Transverse colon (tissue), 4 donors: Measurements from ENCODE around the gene ANKLE1. TPM values are rescaled to one million over a fixed set of nuclear protein-coding genes. Genes with fewer than 3 reads are reported as not detected.

Experiments used
- DNase-seq: peaks from one replicate; pipeline ENCODE4 v3.0.0-alpha.2; 2019
- H3K27ac ChIP-seq, 4 donors: fragments of 200-600 bp; sonication (generic); 2 replicates each; pipeline ENCODE4 v1.5.1; 2016 to 2018; ENCODE audit warnings: inconsistent platforms in 4 of 4
- H3K27me3 ChIP-seq: fragments of 200-600 bp; sonication (generic); 2 replicates; pipeline ENCODE4 v1.5.1; 2017; ENCODE audit warnings: inconsistent platforms
- H3K36me3 ChIP-seq, 4 donors: fragments of 200-600 bp; sonication (generic); 2 replicates each; pipeline ENCODE4 v1.5.1; 2017 to 2019; ENCODE audit warnings: inconsistent platforms in 4 of 4
- H3K4me1 ChIP-seq, 4 donors: fragments of 200-600 bp; sonication (generic); 2 replicates each; pipeline ENCODE4 v1.5.1; 2017 to 2020; ENCODE audit warnings: inconsistent platforms in 4 of 4
- H3K4me3 ChIP-seq, 4 donors: fragments of 200-600 bp; sonication (generic); 1 replicate in 1 of 4; 2 replicates in 3 of 4; pipeline versions ENCODE4 v1.5.1 to v1.6.1; 2017 to 2019; ENCODE audit warnings: inconsistent platforms in 4 of 4
- H3K9me3 ChIP-seq, 2 donors: fragments of 200-600 bp; sonication (generic); 2 replicates each; pipeline ENCODE4 v1.5.1; 2017 to 2019; ENCODE audit warnings: inconsistent platforms in 2 of 2
- CTCF ChIP-seq, 5 experiments: fragments of 200-600 bp in 3 of 5; fragments of 450-650 bp in 2 of 5; sonication (generic) in 3 of 5; IDR thresholded peaks; 1 replicate in 2 of 5; 2 replicates in 3 of 5; pipeline ENCODE4 v1.5.1; 2016 to 2017; ENCODE audit warnings: antibody characterized with exemption in 5 of 5, inconsistent platforms in 3 of 5, mild to moderate bottlenecking in 2 of 5, moderate library complexity in 1 of 5
- EP300 ChIP-seq: sonication (generic); formaldehyde crosslinking; IDR thresholded peaks from one replicate; pipeline ENCODE4 v1.6.1; 2017; ENCODE audit warnings: antibody characterized with exemption, low read depth
- POLR2A ChIP-seq: fragments of 450-650 bp; IDR thresholded peaks from one replicate; pipeline ENCODE4 v1.6.1; 2016; ENCODE audit warnings: antibody characterized with exemption, mild to moderate bottlenecking, moderate library complexity
- POLR2AphosphoS5 ChIP-seq, 3 donors: sonication (generic); formaldehyde crosslinking; IDR thresholded peaks; one replicate each; pipeline ENCODE4 v1.6.1; 2016; ENCODE audit warnings: antibody characterized with exemption in 3 of 3
- WGBS, 2 donors: methylation state at CpG; one replicate each; pipeline ENCODE4 v1.1.5; 2018; ENCODE audit warnings: low coverage in 1 of 2; 5-methylcytosine and 5-hydroxymethylcytosine counted together
- in situ Hi-C, 4 donors: fragments of 200-750 bp; cut with MboI; loops; one replicate each; pipeline versions ENCODE4 v1.15.0 to v1.15.1; 2017; ENCODE audit warnings: low sequenced_read_pairs in 3 of 4, low pct_ligation_motif_present in 1 of 4, low pct_unique_long_range_greater_than_20kb in 1 of 4
- intact Hi-C: fragments of 100-400 bp; cut with DNase I; formaldehyde crosslinking; loops from one replicate; pipeline ENCODE4 v1.15.1; 2023; ENCODE audit warnings: low total_unique reads
- total RNA-seq, 4 donors: library from RNA; depleted of rRNA; stranded (reverse); fragments of >200 nt; gene quantifications; one replicate each; pipeline ENCODE4 v1.1.0, GENCODE V29; 2016

Gene ANKLE1
- total RNA-seq, 4 donors from 2014 or later: 0.20 to 0.48 TPM; not detected in 2

GRCh38 chr19:17296273-17296672, 14.6 kb downstream of the ANKLE1 start:
- TF ChIP-seq EP300 (no peak), POLR2AphosphoS5 (IDR thresholded peaks at IDR 0.05) (no peak), POLR2A (no peak)
- in situ Hi-C loops: loop anchor here in 2 of 4 donors (25.0 kb wide), 2 partner anchors 234 to 534 kb away; no protein-coding TSS in a partner anchor
- Histone ChIP-seq H3K9me3 (no peaks in the 10 kb centered on the region), H3K4me1 (peaks cover 0 to 10% (median 6%) of the 10 kb centered on the region in 4 donors), H3K4me3 (no peak overlapping the region), H3K27me3 (no peaks in the 10 kb centered on the region), H3K27ac (no peak overlapping the region), H3K36me3 (no peaks in the 10 kb centered on the region)
- 49 to 100% methylated on average over 1 to 4 of the region's 4 CpGs for WGBS, 2 donors
- intact Hi-C loops: no loop called here
- DNase-seq: no peak

DNA sequence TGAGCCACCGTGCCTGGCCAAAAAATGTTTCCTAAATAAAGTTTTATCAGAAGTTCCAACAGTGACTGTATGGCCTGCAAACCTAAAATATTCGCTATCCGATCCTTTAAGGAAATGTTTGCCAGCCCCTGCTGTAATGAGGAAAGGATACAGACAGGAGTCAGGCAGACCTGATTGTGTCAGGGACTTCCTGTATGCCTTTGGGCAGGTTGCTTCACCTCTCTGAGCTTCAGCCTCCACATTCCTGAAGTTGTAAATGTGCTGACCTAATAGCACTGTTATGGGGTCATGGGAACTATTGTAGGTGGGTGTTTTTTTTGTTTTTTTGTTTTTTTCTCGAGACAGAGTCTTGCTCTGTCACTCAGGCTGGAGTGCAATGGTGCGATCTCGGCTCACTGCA, 15.3 kb downstream of the ANKLE1 start:
- Histone ChIP-seq H3K27ac (no peak overlapping the region), H3K9me3 (no peaks in the 10 kb centered on the region), H3K4me1 (peaks cover under 1 to 9% (median 5%) of the 10 kb centered on the region in 4 donors), H3K4me3 (no peak overlapping the region), H3K36me3 (no peaks in the 10 kb centered on the region), H3K27me3 (no peaks in the 10 kb centered on the region)
- TF ChIP-seq POLR2A (no peak), EP300 (no peak), POLR2AphosphoS5 (IDR thresholded peaks at IDR 0.05) (no peak), CTCF (IDR thresholded peaks at IDR 0.05) (no peak)
- in situ Hi-C loops (loop anchor here in 2 of 4 donors (25.0 kb wide), 2 partner anchors 235 to 535 kb away; no protein-coding TSS in a partner anchor), intact Hi-C loops (no loop called here)
- WGBS, 2 donors: 92 to 93% methylated on average over 6 of the region's 6 CpGs
- no peak for DNase-seq

DNA sequence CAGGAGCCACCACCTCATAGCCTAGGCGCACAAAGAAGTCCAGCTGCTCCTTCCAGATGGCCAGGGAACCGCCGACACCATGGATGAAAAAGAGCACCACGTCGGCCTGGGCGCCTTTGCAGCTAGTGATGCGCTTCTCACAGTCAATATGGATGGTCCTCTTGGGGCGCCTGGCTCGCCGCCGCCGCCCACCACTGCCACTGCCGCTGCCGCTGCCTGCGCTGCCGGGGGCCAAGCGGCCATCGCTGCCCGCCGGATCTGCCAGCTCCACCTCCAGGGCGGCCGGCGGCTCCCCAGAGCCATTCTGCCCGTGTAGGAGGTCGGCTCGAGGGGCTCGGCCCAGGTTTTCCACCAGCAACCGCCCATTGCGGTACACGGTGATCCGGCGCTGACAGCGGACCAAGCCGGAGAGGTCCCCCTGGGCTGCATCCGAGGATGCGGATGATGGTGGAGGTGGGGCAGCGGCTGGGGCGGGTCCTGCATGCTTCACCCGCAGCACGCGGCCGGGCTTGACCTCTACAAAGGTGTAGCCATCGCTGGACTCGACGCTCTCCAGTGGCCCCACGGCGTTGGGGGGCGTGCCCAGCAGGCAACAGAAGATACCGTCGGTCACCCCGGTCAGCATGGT, 19.4 kb downstream of the ANKLE1 start:
- Histone ChIP-seq H3K4me3 (no peak overlapping the region), H3K9me3 (no peaks in the 10 kb centered on the region), H3K27ac (no peak overlapping the region), H3K36me3 (no peaks in the 10 kb centered on the region), H3K4me1 (peaks cover 24 to 32% (median 26%) of the 10 kb centered on the region in 4 donors), H3K27me3 (no peaks in the 10 kb centered on the region)
- WGBS, 2 donors: 95% methylated on average over 43 of the region's 51 CpGs; no CpG with 5 or more reads in 1 of the 2 donors
- intact Hi-C loops (no loop called here), in situ Hi-C loops (no loop called here)
- no peak for DNase-seq
- TF ChIP-seq EP300 (no peak), POLR2AphosphoS5 (IDR thresholded peaks at IDR 0.05) (no peak), CTCF (IDR thresholded peaks at IDR 0.05) (no peak), POLR2A (no peak)

DNA sequence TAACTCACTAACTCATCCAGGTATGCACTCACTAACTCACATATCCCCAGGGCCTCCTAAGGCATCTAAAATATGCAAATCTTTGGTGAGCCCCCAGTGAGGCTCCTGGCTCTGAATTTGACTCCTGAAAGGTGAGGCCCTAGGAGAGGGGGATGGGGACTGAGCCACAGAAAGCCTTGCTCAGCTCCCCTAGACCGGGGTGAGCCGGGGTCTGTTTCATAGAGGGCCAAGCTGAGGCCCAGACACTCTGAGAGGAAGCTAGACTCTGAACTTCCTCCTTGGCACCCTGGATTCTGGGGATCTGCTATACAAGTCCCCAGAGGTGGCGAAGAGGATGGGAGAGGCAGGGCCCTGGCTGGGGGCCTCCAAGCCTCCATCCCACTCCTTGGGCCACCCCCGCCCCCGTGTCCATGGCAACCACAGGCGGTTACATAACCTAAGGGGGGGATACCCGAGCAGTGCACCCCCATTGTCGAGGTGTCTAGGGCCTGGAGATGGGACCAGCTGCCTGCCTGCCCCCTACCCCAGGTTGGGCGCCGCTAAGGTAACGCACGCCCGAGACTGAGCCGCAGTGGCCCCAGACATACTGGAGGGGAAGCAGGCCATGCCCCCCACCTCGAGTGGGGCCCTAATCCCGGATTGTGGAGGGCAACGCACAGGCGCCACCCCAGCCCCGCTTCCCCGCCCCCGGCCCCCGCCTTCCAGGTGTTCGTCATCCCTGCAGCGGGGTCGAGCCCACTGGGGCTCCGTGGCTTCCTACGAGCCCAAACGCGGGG, 20.9 kb downstream of the ANKLE1 start:
- intact Hi-C loops: no loop called here
- in situ Hi-C loops: no loop called here
- H3K4me3 ChIP-seq: peak overlapping the region; percentile 62 to 74 (median 68)
- no peaks in the 10 kb centered on the region for H3K36me3 ChIP-seq
- no peaks in the 10 kb centered on the region for H3K27me3 ChIP-seq
- DNase-seq: no peak
- TF ChIP-seq POLR2AphosphoS5 (IDR thresholded peaks at IDR 0.05): no peak
- no peak for TF ChIP-seq CTCF (IDR thresholded peaks at IDR 0.05)
- TF ChIP-seq POLR2A: no peak
- no peak for TF ChIP-seq EP300
- peaks cover 34 to 46% (median 37%) of the 10 kb centered on the region in 4 donors for H3K4me1 ChIP-seq
- H3K27ac ChIP-seq: peak overlapping the region; percentile 90 to 98 (median 94)
- WGBS, 2 donors: 42% methylated on average over 8 of the region's 29 CpGs; no CpG with 5 or more reads in 1 of the 2 donors
- H3K9me3 ChIP-seq: no peaks in the 10 kb centered on the region
